IMR-90 (cell line): Measurements from ENCODE around the gene SGSM2. TPM values are rescaled to one million over a fixed set of nuclear protein-coding genes. Genes with fewer than 3 reads are reported as not detected.

ENCODE experiments used
- ATAC-seq: fragments of 200-7000 bp; cut with Tn5 transposase; 2 replicates; pipeline ENCODE4 v1.9.1; 2020; ENCODE audit warnings: low read depth, mild to moderate bottlenecking, moderate library complexity
- BruUV-seq: library from RNA; stranded (reverse); fragments of 400-500 nt; replicated peaks from 2 replicates; lab custom pipeline; 2021; lab: Mats Ljungman, UMichigan
- CTCF ChIA-PET: fragments of 300-600 bp; formaldehyde crosslinking; extraction: SDS; loops from one replicate; lab custom pipeline; 2021; ENCODE audit warnings: antibody characterized with exemption; lab: Yijun Ruan, JAX
- POLR2A ChIA-PET: fragments of 300-600 bp; sonication (Branson Sonifier 250); formaldehyde crosslinking; loops from one replicate; lab custom pipeline; 2022; ENCODE audit warnings: antibody characterized with exemption; ENCODE audit not compliant: unreplicated experiment; lab: Charles Lee
- DNase-seq: peaks from one replicate; pipeline ENCODE4 v3.0.0; 2013
- H2AFZ ChIP-seq: replicated peaks from 2 replicates; pipeline ENCODE3; 2013; ENCODE audit warnings: low read length, mild to moderate bottlenecking; ENCODE audit not compliant: poor library complexity
- H2AK5ac ChIP-seq: 2 replicates; pipeline ENCODE4 v1.6.1; 2013; ENCODE audit warnings: low read depth, low read length, inconsistent platforms
- H2AK9ac ChIP-seq: replicated peaks from 2 replicates; pipeline ENCODE3; 2013; ENCODE audit warnings: mild to moderate bottlenecking, low read depth, low read length, moderate library complexity; ENCODE audit not compliant: poor library complexity
- H2BK120ac ChIP-seq: 2 replicates; pipeline ENCODE4 v1.6.1; 2013; ENCODE audit warnings: low read depth, low read length, inconsistent platforms
- H2BK15ac ChIP-seq: 3 replicates; pipeline ENCODE4 v1.6.1; 2013; ENCODE audit warnings: low read depth, low read length, inconsistent platforms
- H2BK20ac ChIP-seq: 2 replicates; pipeline ENCODE4 v1.6.1; 2013; ENCODE audit warnings: low read depth, mild to moderate bottlenecking, inconsistent platforms, low read length, moderate library complexity
- H2BK5ac ChIP-seq: 2 replicates; pipeline ENCODE4 v1.6.1; 2013; ENCODE audit warnings: mild to moderate bottlenecking, low read depth, low read length, inconsistent platforms; ENCODE audit not compliant: poor library complexity, severe bottlenecking
- H3K14ac ChIP-seq: replicated peaks from 2 replicates; pipeline ENCODE4 v1.6.1; 2013; ENCODE audit warnings: low read depth, low read length, inconsistent platforms
- H3K18ac ChIP-seq: 2 replicates; pipeline ENCODE4 v1.6.1; 2013; ENCODE audit warnings: low read depth, low read length, control low read depth
- H3K23ac ChIP-seq: 2 replicates; pipeline ENCODE4 v1.6.1; 2013; ENCODE audit warnings: low read depth, low read length, inconsistent platforms
- H3K27ac ChIP-seq: 2 replicates; pipeline ENCODE4 v1.5.1; 2013; ENCODE audit warnings: mild to moderate bottlenecking, control low read depth, low read length; ENCODE audit not compliant: insufficient read depth
- H3K27me3 ChIP-seq: 2 replicates; pipeline ENCODE4 v1.6.1; 2013; ENCODE audit warnings: low read length; ENCODE audit not compliant: control insufficient read depth, insufficient read depth
- H3K36me3 ChIP-seq: 2 replicates; pipeline ENCODE4 v1.6.1; 2013; ENCODE audit warnings: low read length, mixed read lengths; ENCODE audit not compliant: control insufficient read depth, insufficient read depth
- H3K4ac ChIP-seq: 2 replicates; pipeline ENCODE4 v1.6.1; 2013; ENCODE audit warnings: low read depth, low read length, inconsistent platforms
- H3K4me1 ChIP-seq: 2 replicates; pipeline ENCODE4 v1.6.1; 2013; ENCODE audit warnings: low read length, mixed read lengths; ENCODE audit not compliant: control insufficient read depth, insufficient read depth
- H3K4me2 ChIP-seq: 2 replicates; pipeline ENCODE4 v1.6.1; 2013; ENCODE audit warnings: low read depth, mild to moderate bottlenecking, control low read depth, low read length, moderate library complexity
- H3K4me3 ChIP-seq: 2 replicates; pipeline ENCODE4 v1.5.1; 2013; ENCODE audit warnings: low read depth, mild to moderate bottlenecking, control low read depth, low read length, moderate library complexity; ENCODE audit not compliant: insufficient read depth
- H3K56ac ChIP-seq: 2 replicates; pipeline ENCODE4 v1.6.1; 2013; ENCODE audit warnings: low read length, inconsistent platforms; ENCODE audit not compliant: insufficient read depth; ENCODE audit errors: extremely low read depth
- H3K79me1 ChIP-seq, 2 experiments: 2 replicates each; pipeline ENCODE4 v1.6.1; 2013; ENCODE audit warnings: low read length in 2 of 2, inconsistent platforms in 1 of 2, low read depth in 1 of 2
- H3K9ac ChIP-seq: 2 replicates; pipeline ENCODE4 v1.6.1; 2013; ENCODE audit warnings: low read depth, low read length, control low read depth
- H3K9me1 ChIP-seq: 2 replicates; pipeline ENCODE4 v1.6.1; 2013; ENCODE audit warnings: low read length, inconsistent platforms; ENCODE audit not compliant: insufficient read depth
- H3K9me3 ChIP-seq: 2 replicates; pipeline ENCODE4 v1.6.1; 2013; ENCODE audit warnings: low read length; ENCODE audit not compliant: control insufficient read depth, insufficient read depth
- H4K20me1 ChIP-seq: 2 replicates; pipeline ENCODE4 v1.6.1; 2013; ENCODE audit warnings: low read length, inconsistent platforms; ENCODE audit not compliant: insufficient read depth
- H4K5ac ChIP-seq: 2 replicates; pipeline ENCODE4 v1.6.1; 2013; ENCODE audit warnings: mild to moderate bottlenecking, low read depth, low read length, control low read depth
- H4K8ac ChIP-seq, 2 experiments: 2 replicates each; pipeline ENCODE4 v1.6.1; 2013; ENCODE audit warnings: low read depth in 2 of 2, low read length in 2 of 2, control low read depth in 1 of 2, inconsistent platforms in 1 of 2
- H4K91ac ChIP-seq: 2 replicates; pipeline ENCODE4 v1.6.1; 2013; ENCODE audit warnings: low read depth, low read length, inconsistent platforms; ENCODE audit not compliant: insufficient read depth
- BHLHE40 ChIP-seq: fragments of 150-350 bp; IDR thresholded peaks from 2 replicates; pipeline ENCODE4 v1.6.1; 2016; ENCODE audit warnings: mild to moderate bottlenecking, low read depth, low read length
- CEBPB ChIP-seq: IDR thresholded peaks from 2 replicates; pipeline ENCODE4 v1.6.1; 2012; ENCODE audit warnings: low read depth, low read length, improper control_type of control experiment
- CHD1 ChIP-seq: IDR thresholded peaks from 2 replicates; pipeline ENCODE4 v1.6.1; 2012; ENCODE audit warnings: low read depth, low read length, improper control_type of control experiment
- ELK1 ChIP-seq: fragments of 150-350 bp; IDR thresholded peaks from 2 replicates; pipeline ENCODE4 v1.6.1; 2016; ENCODE audit warnings: low read depth, mild to moderate bottlenecking, low read length, moderate library complexity, borderline replicate concordance
- FOS ChIP-seq: fragments of 150-350 bp; IDR thresholded peaks from 2 replicates; pipeline ENCODE4 v1.6.1; 2016; ENCODE audit warnings: low read depth, low read length
- MAZ ChIP-seq: IDR thresholded peaks from 2 replicates; pipeline ENCODE4 v1.6.1; 2012; ENCODE audit warnings: low read depth, mild to moderate bottlenecking, low read length, improper control_type of control experiment, moderate library complexity, borderline replicate concordance
- MXI1 ChIP-seq: IDR thresholded peaks from 2 replicates; pipeline ENCODE4 v1.6.1; 2012; ENCODE audit warnings: low read depth, mild to moderate bottlenecking, low read length, moderate library complexity, borderline replicate concordance
- NFE2L2 ChIP-seq: fragments of 150-350 bp; IDR thresholded peaks from 2 replicates; pipeline ENCODE4 v1.6.1; 2016; ENCODE audit warnings: low read depth, mild to moderate bottlenecking, low read length
- POLR2A ChIP-seq: IDR thresholded peaks from 2 replicates; pipeline ENCODE4 v1.6.1; 2012; ENCODE audit warnings: mild to moderate bottlenecking, low read depth, low read length
- RAD21 ChIP-seq: IDR thresholded peaks from 2 replicates; pipeline ENCODE4 v1.6.1; 2012; ENCODE audit warnings: low read length, improper control_type of control experiment
- RCOR1 ChIP-seq: IDR thresholded peaks from 2 replicates; pipeline ENCODE4 v1.6.1; 2012; ENCODE audit warnings: mild to moderate bottlenecking, low read length, improper control_type of control experiment; ENCODE audit not compliant: insufficient replicate concordance
- RFX5 ChIP-seq: IDR thresholded peaks from 2 replicates; pipeline ENCODE4 v1.8.0; 2012; ENCODE audit warnings: low read depth, mild to moderate bottlenecking, low read length, moderate library complexity
- SMC3 ChIP-seq: fragments of 150-350 bp; IDR thresholded peaks from 2 replicates; pipeline ENCODE4 v1.6.1; 2016; ENCODE audit warnings: low read depth, mild to moderate bottlenecking, antibody characterized with exemption, low read length, moderate library complexity
- WGBS, 2 experiments: methylation state at CpG; one replicate each; pipeline versions ENCODE4 v1.1.5 to v1.1.7; 2013; ENCODE audit warnings: missing lambda C conversion rate in 2 of 2; ENCODE audit not compliant: insufficient read length in 1 of 2; ENCODE audit errors: extremely low coverage in 2 of 2; 5-methylcytosine and 5-hydroxymethylcytosine counted together
- dilution Hi-C: fragments of 300-500 bp; cut with HindIII; formaldehyde crosslinking; loops from one replicate; pipeline ENCODE4 v1.14.3; 2018; ENCODE audit warnings: low sequenced_read_pairs; ENCODE audit not compliant: unreplicated experiment
- in situ Hi-C: fragments of 300-500 bp; cut with MboI; formaldehyde crosslinking; loops from 3 replicates; pipeline ENCODE4 v1.14.3; 2019; ENCODE audit warnings: low sequenced_read_pairs, inconsistent platforms, mixed read lengths
- intact Hi-C: fragments of 100-400 bp; cut with micrococcal nuclease; formaldehyde crosslinking; loops from 2 replicates; pipeline ENCODE4 v1.10.0; 2022
- polyA plus RNA-seq, 3 experiments: library from polyadenylated mRNA; depleted of rRNA; stranded (reverse); fragments of >200 nt; gene quantifications; 2 replicates each; pipeline ENCODE4 v1.2.3, GENCODE V29; 2012; ENCODE audit warnings: low replicate concordance in 1 of 3
- total RNA-seq: library from RNA; depleted of rRNA; stranded (reverse); fragments of >200 nt; gene quantifications from 2 replicates; pipeline ENCODE4 v1.2.3, GENCODE V29; 2012
- TF ChIP-seq, protein P1 (sequence below): conservative IDR thresholded peaks from 2 replicates; pipeline ENCODE4 v1.5.1; 2012; ENCODE audit warnings: mild to moderate bottlenecking, low read depth, low read length, improper control_type of control experiment

Gene SGSM2
- total and polyA plus RNA-seq, 2 of the 4 experiments (the other 2 are of a cell fraction), result 13.6 to 81.2 TPM

DNA sequence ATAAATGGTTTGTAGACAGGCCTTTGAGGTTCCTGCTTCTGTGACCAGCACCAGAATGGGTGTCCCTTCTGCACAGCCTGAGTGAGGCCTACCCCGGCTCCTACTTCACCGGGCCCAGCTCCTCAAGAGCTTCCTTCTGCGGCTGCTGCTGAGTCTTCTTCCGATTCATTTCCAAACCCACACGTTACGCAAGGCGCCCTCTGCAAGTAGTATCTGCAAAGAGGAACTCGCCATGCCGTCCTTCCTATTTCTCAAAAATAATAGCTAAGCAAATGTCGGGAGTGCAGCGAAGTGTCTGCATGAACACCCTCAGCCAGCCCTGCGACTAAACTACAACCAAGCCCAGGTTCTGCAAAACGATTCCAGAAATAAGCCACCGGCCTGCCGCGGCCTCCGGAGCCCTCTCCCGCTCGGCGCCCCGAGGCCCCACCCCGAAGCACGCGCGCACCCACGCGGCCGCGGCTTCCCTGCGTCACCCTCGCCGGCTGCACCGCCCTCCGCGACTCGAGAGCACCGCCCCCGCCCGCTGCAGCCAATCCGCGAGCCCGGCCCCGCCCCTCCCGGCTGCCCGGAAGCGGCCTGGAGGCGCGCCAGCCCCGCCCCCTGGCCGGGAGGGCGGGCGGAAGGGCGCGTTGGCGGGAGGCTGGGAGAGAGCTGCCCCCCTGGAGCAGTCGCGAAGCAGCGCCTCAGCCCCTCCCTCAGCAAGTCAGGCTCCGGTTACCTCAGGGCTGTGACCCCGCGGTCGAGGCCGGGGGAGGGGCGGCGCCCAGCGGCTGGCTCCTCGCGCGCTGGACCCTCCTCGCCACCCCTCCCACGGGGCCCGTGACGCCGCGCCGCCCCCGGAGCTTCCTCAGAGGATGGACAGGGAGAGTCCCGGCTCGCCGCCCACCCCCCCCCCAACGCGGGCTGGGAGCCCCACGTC, 55.2 kb downstream of the SGSM2 start:
- peak overlapping the region; percentile 92 for H2AK5ac ChIP-seq
- peak overlapping the region; percentile 20 for H4K91ac ChIP-seq
- H3K27ac ChIP-seq, result peak overlapping the region; percentile 98
- H3K4ac ChIP-seq, result peak overlapping the region; percentile 88
- peak overlapping the region; percentile 61 for H3K4me3 ChIP-seq
- WGBS, 2 experiments, result 2% methylated on average over 13 of the region's 83 CpGs; no CpG with 5 or more reads in 1 of the 2 experiments
- H2AFZ ChIP-seq, result peak overlapping the region; percentile 91
- peaks cover 31% of the 10 kb centered on the region for H3K4me1 ChIP-seq
- peak overlapping the region; percentile 8 to 35; a peak in 2 of 4 replicates for H4K8ac ChIP-seq
- peak; percentile 59 for ATAC-seq
- H3K79me1 ChIP-seq, result peaks cover 18 to 74% of the 10 kb centered on the region in 2 experiments
- H3K14ac ChIP-seq, result peak overlapping the region; percentile 59
- peak overlapping the region; percentile 21; the same call in 1 of the 2 replicates for H3K23ac ChIP-seq
- H3K18ac ChIP-seq, result 0 out of 2 replicates have a peak overlapping the region, but pooled peaks have one; percentile 9
- no peak overlapping the region for H2BK20ac ChIP-seq
- H3K9me1 ChIP-seq, result peaks cover 9% of the 10 kb centered on the region
- no peaks in the 10 kb centered on the region for H3K9me3 ChIP-seq
- CTCF ChIA-PET, result interaction anchor here (1.4 to 3.2 kb wide), 3 partner anchors 10 to 23 kb away, joined by 3 to 21 read pairs (median 6); no protein-coding TSS in a partner anchor
- intact Hi-C loops, result loop anchor here (1.0 kb wide), 2 partner anchors 9 to 24 kb away; partner anchors contain the start of gene MNT
- peak; percentile 94 for DNase-seq
- in situ Hi-C loops, result no loop called here
- H3K4me2 ChIP-seq, result peak overlapping the region; percentile 80
- peak overlapping the region; percentile 97 for H2AK9ac ChIP-seq
- H2BK120ac ChIP-seq, result peak overlapping the region; percentile 11; the same call in 1 of the 2 replicates
- no peak overlapping the region for H2BK15ac ChIP-seq
- BruUV-seq, result no TSS peak
- H3K27me3 ChIP-seq, result no peaks in the 10 kb centered on the region
- POLR2A ChIA-PET, result interaction anchor here (0.6 to 1.2 kb wide), 3 partner anchors 9 to 29 kb away, joined by 3 read pairs; no protein-coding TSS in a partner anchor
- dilution Hi-C loops, result no loop called here
- peak overlapping the region; percentile 93 for H2BK5ac ChIP-seq
- peak overlapping the region; percentile 69 for H3K9ac ChIP-seq
- H4K20me1 ChIP-seq, result peaks cover 47% of the 10 kb centered on the region
- peak overlapping the region; percentile 70 for H3K56ac ChIP-seq
- H3K36me3 ChIP-seq, result peaks cover 5% of the 10 kb centered on the region; the same call in 1 of the 2 replicates
- H4K5ac ChIP-seq, result no peak overlapping the region
- TF ChIP-seq NFE2L2, result no peak
- peak; percentile 51; the same call in 1 of the 2 replicates for TF ChIP-seq BHLHE40
- no peak for TF ChIP-seq FOS
- no peak for TF ChIP-seq RAD21
- TF ChIP-seq RCOR1, result no peak
- TF ChIP-seq, protein P1, sequence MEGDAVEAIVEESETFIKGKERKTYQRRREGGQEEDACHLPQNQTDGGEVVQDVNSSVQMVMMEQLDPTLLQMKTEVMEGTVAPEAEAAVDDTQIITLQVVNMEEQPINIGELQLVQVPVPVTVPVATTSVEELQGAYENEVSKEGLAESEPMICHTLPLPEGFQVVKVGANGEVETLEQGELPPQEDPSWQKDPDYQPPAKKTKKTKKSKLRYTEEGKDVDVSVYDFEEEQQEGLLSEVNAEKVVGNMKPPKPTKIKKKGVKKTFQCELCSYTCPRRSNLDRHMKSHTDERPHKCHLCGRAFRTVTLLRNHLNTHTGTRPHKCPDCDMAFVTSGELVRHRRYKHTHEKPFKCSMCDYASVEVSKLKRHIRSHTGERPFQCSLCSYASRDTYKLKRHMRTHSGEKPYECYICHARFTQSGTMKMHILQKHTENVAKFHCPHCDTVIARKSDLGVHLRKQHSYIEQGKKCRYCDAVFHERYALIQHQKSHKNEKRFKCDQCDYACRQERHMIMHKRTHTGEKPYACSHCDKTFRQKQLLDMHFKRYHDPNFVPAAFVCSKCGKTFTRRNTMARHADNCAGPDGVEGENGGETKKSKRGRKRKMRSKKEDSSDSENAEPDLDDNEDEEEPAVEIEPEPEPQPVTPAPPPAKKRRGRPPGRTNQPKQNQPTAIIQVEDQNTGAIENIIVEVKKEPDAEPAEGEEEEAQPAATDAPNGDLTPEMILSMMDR, result no peak
- TF ChIP-seq RFX5, result no peak
- TF ChIP-seq CEBPB, result peak; percentile 93
- no peak; the same call in 1 of the 2 replicates for TF ChIP-seq CHD1
- peak; percentile 98 for TF ChIP-seq MAZ
- TF ChIP-seq ELK1, result no peak; the same call in 1 of the 2 replicates
- peak; percentile 65 for TF ChIP-seq POLR2A
- no peak for TF ChIP-seq SMC3
- TF ChIP-seq MXI1, result peak; percentile 69; the same call in 1 of the 2 replicates
